OCI-LY7 (cell line): ENCODE results near the gene NPDC1. TPM values are rescaled to one million over a fixed set of nuclear protein-coding genes. Genes with fewer than 3 reads are reported as not detected.

Experiments used
- BruUV-seq: library from RNA; stranded (reverse); fragments of 400-500 nt; replicated peaks from 2 replicates; lab custom pipeline; 2021; lab: Mats Ljungman, UMichigan
- CTCF ChIA-PET: fragments of 300-600 bp; sonication (Branson Sonifier 250); formaldehyde crosslinking; loops from one replicate; lab custom pipeline; 2022; ENCODE audit warnings: antibody characterized with exemption; ENCODE audit not compliant: unreplicated experiment; lab: Charles Lee
- POLR2A ChIA-PET: fragments of 300-600 bp; sonication (Branson Sonifier 250); formaldehyde crosslinking; loops from one replicate; lab custom pipeline; 2022; ENCODE audit warnings: antibody characterized with exemption; lab: Charles Lee
- DNase-seq: peaks from one replicate; pipeline ENCODE4 v3.0.0-alpha.2; 2015; ENCODE audit warnings: low spot score
- H2AFZ ChIP-seq: fragments of 200-600 bp; sonication (generic), shearing (Covaris generic); 2 replicates; pipeline ENCODE4 v1.6.1; 2014; ENCODE audit warnings: mild to moderate bottlenecking, antibody characterized with exemption, low read length, moderate library complexity
- H3K27ac ChIP-seq: fragments of 200-600 bp; sonication (generic); 2 replicates; pipeline ENCODE4 v1.5.1; 2014; ENCODE audit warnings: mixed run types, low read depth, mild to moderate bottlenecking, moderate library complexity, low read length, inconsistent platforms; ENCODE audit not compliant: poor library complexity, severe bottlenecking
- H3K36me3 ChIP-seq: fragments of 200-600 bp; sonication (generic); 2 replicates; pipeline ENCODE4 v1.6.1; 2014; ENCODE audit warnings: mild to moderate bottlenecking, antibody characterized with exemption, low read length, moderate library complexity, mixed read lengths; ENCODE audit not compliant: insufficient read depth
- H3K4me1 ChIP-seq: fragments of 200-600 bp; sonication (generic); 2 replicates; pipeline ENCODE4 v1.5.1; 2014; ENCODE audit warnings: mild to moderate bottlenecking, low read length; ENCODE audit not compliant: insufficient read depth, poor library complexity, severe bottlenecking
- H3K4me2 ChIP-seq: fragments of 200-600 bp; sonication (generic); 2 replicates; pipeline ENCODE4 v1.6.1; 2014; ENCODE audit warnings: mild to moderate bottlenecking, low read length
- H3K4me3 ChIP-seq: fragments of 200-600 bp; sonication (generic); 2 replicates; pipeline ENCODE4 v1.5.1; 2014; ENCODE audit warnings: mild to moderate bottlenecking, low read depth, low read length; ENCODE audit not compliant: poor library complexity, severe bottlenecking
- H3K79me2 ChIP-seq: fragments of 200-600 bp; sonication (generic); 2 replicates; pipeline ENCODE4 v1.6.1; 2016; ENCODE audit warnings: low read depth, mild to moderate bottlenecking, low read length, moderate library complexity, mixed read lengths; ENCODE audit not compliant: insufficient read depth
- H3K9me2 ChIP-seq: fragments of 200-600 bp; sonication (generic); 2 replicates; pipeline ENCODE4 v1.6.1; 2016; ENCODE audit warnings: mild to moderate bottlenecking, low read length, mixed read lengths; ENCODE audit not compliant: insufficient read depth
- H3K9me3 ChIP-seq: fragments of 200-600 bp; sonication (generic); 2 replicates; pipeline ENCODE4 v1.6.1; 2014; ENCODE audit warnings: mild to moderate bottlenecking, mixed run types, low read length, mixed read lengths
- H4K20me1 ChIP-seq: fragments of 200-600 bp; sonication (generic); 2 replicates; pipeline ENCODE4 v1.6.1; 2014; ENCODE audit warnings: mild to moderate bottlenecking, antibody characterized with exemption, low read length, moderate library complexity, mixed read lengths; ENCODE audit not compliant: insufficient read depth
- CTCF ChIP-seq: fragments of 200-600 bp; sonication (generic); conservative IDR thresholded peaks from 2 replicates; pipeline ENCODE4 v1.5.1; 2014; ENCODE audit warnings: mild to moderate bottlenecking, antibody characterized with exemption, low read length, moderate library complexity, mixed read lengths
- EZH2phosphoT487 ChIP-seq: fragments of 200-600 bp; sonication (generic); IDR thresholded peaks from 2 replicates; pipeline ENCODE4 v1.6.1; 2018; ENCODE audit warnings: low read depth, borderline replicate concordance, mild to moderate bottlenecking, mixed run types, antibody characterized with exemption, low read length, moderate library complexity, mixed read lengths
- intact Hi-C: fragments of 100-400 bp; cut with micrococcal nuclease; formaldehyde crosslinking; loops from one replicate; pipeline ENCODE4 v1.10.0; 2022; ENCODE audit not compliant: unreplicated experiment
- total RNA-seq, 2 experiments: library from RNA; depleted of rRNA in 1 of 2; stranded (reverse); fragments of >200 nt in 1 of 2; shearing (Covaris generic) in 1 of 2; gene quantifications; 2 replicates each; pipeline ENCODE4 v1.2.3, GENCODE V29; 2014 to 2022

Gene NPDC1
- total RNA-seq, 2 experiments from 2014 or later, result 0.32 to 0.38 TPM

GRCh38 chr9:136996361-136997292 is 49.4 kb downstream of the NPDC1 start, which contains the start of gene CLIC3:
Gene CLIC3, minus strand, starts transcription at chr9:136996568. Its CDS starts 25 bp downstream, at chr9:136996543.
- peak within 1 kb of the TSS; percentile 3 for H3K27ac ChIP-seq
- CTCF ChIA-PET, result interaction anchor here (0.6 kb wide), 1 partner anchor 44 kb away, joined by 3 read pairs; the partner anchor contains the start of gene LCN12
- 0 out of 2 replicates have a peak, but pooled peaks cover 3% of the 10 kb centered on the region for H3K36me3 ChIP-seq
- H4K20me1 ChIP-seq, result no peaks in the 10 kb centered on the region
- no peaks in the 10 kb centered on the region for H3K9me3 ChIP-seq
- H2AFZ ChIP-seq, result no peak within 1 kb of the TSS
- no peaks in the 10 kb centered on the region; the same call in 1 of the 2 replicates for H3K79me2 ChIP-seq
- peak within 1 kb of the TSS; percentile 33 for H3K4me2 ChIP-seq
- BruUV-seq, result no TSS peak
- intact Hi-C loops, result no loop called here
- H3K9me2 ChIP-seq, result no peaks in the 10 kb centered on the region
- TF ChIP-seq CTCF (no peak), EZH2phosphoT487 (no peak)
- DNase-seq, result peak; percentile 37
- POLR2A ChIA-PET, result no interaction called here
- no peak within 1 kb of the TSS for H3K4me3 ChIP-seq
- peaks cover 56% of the 10 kb centered on the region for H3K4me1 ChIP-seq

GRCh38 chr9:136995772-136996311 is 50.1 kb downstream of the NPDC1 start:
- H3K9me3 ChIP-seq, result no peaks in the 10 kb centered on the region
- no peak for DNase-seq
- H2AFZ ChIP-seq, result no peak overlapping the region
- H3K79me2 ChIP-seq, result no peaks in the 10 kb centered on the region; the same call in 1 of the 2 replicates
- no peak overlapping the region for H3K4me3 ChIP-seq
- peak overlapping the region; percentile 3 for H3K27ac ChIP-seq
- H3K36me3 ChIP-seq, result 0 out of 2 replicates have a peak, but pooled peaks cover 3% of the 10 kb centered on the region
- no peaks in the 10 kb centered on the region for H3K9me2 ChIP-seq
- ChIA-PET POLR2A (no interaction called here), CTCF (interaction anchor here (0.6 kb wide), 1 partner anchor 44 kb away, joined by 3 read pairs; the partner anchor contains the start of gene LCN12)
- intact Hi-C loops, result no loop called here
- peaks cover 55% of the 10 kb centered on the region for H3K4me1 ChIP-seq
- no TSS peak for BruUV-seq
- H3K4me2 ChIP-seq, result peak overlapping the region; percentile 33
- TF ChIP-seq CTCF (no peak), EZH2phosphoT487 (no peak)
- no peaks in the 10 kb centered on the region for H4K20me1 ChIP-seq
